Activated CD4-positive, CD25-positive, alpha-beta regulatory T cell (primary cell): ENCODE measurements around the gene SLC27A3.

Experiments
- DNase-seq, 4 experiments: peaks; one replicate each; lab custom pipeline; 2025; lab: John Stamatoyannopoulos, UW

The SLC27A3 gene

GRCh38 chr1:153799566-153800465, 24.6 kb downstream of the SLC27A3 start:
- DNase-seq: no peak

GRCh38 chr1:153800516-153800915, 25.3 kb downstream of the SLC27A3 start:
- DNase-seq: no peak

- DNase-seq: no peak
Observed at GRCh38 chr1:153801028-153801625, 25.9 kb downstream of the SLC27A3 start.

- no peak for DNase-seq
Observed at GRCh38 chr1:153801786-153802697, 26.8 kb downstream of the SLC27A3 start.

- DNase-seq: no peak
Observed at GRCh38 chr1:153803470-153804056, 28.4 kb downstream of the SLC27A3 start.

GRCh38 chr1:153804112-153804511, 28.9 kb downstream of the SLC27A3 start:
- DNase-seq: no peak

GRCh38 chr1:153805042-153805745, 30.0 kb downstream of the SLC27A3 start:
- DNase-seq: no peak

GRCh38 chr1:153805886-153806719, 30.9 kb downstream of the SLC27A3 start:
- DNase-seq: no peak

- DNase-seq: no peak
Observed at GRCh38 chr1:153816283-153816889, 41.2 kb downstream of the SLC27A3 start.

GRCh38 chr1:153818876-153819275, 43.7 kb downstream of the SLC27A3 start:
- DNase-seq: no peak

- DNase-seq: no peak
Observed at GRCh38 chr1:153827168-153827964, 52.2 kb downstream of the SLC27A3 start.
